ENCODE measurements around the gene AFF1. TPM values are rescaled to one million over a fixed set of nuclear protein-coding genes. Genes with fewer than 3 reads are reported as not detected.
A peak's percentile ranks its signal among the peaks of the same experiment; 100 is the strongest.

The AFF1 gene
- total and polyA plus RNA-seq, 2 of the 4 experiments (the other 2 are of a cell fraction), result 7.0 to 9.6 TPM

GRCh38 chr4:86935566-86935852, 698 bp downstream of the AFF1 start:
- Histone ChIP-seq H3K23ac (ENCODE audit: low read depth, low read length) (peak overlapping the region; percentile 95; the same call in 1 of the 2 replicates), H3K27me3 (ENCODE audit: control insufficient read depth, insufficient read depth, low read length) (no peaks in the 10 kb centered on the region), H3K4ac (ENCODE audit: low read depth, low read length) (peak overlapping the region; percentile 83), H2BK120ac (ENCODE audit: low read depth, low read length) (peak overlapping the region; percentile 82; the same call in 1 of the 2 replicates), H3K4me1 (ENCODE audit: control insufficient read depth, insufficient read depth, low read length) (peaks cover 6% of the 10 kb centered on the region), H3K9ac (ENCODE audit: low read depth, low read length) (peak overlapping the region; percentile 76), H2BK15ac (ENCODE audit: low read depth, low read length) (peak overlapping the region; percentile 42; the same call in 1 of the 3 replicates), H2AK5ac (ENCODE audit: low read depth, low read length) (peak overlapping the region; percentile 62; the same call in 1 of the 2 replicates), H4K8ac (ENCODE audit: low read depth in 2 of 2, low read length in 2 of 2) (peak overlapping the region; percentile 14 to 68; a peak in 2 of 4 replicates), H2BK20ac (ENCODE audit: low read depth, low read length) (no peak overlapping the region; the same call in 1 of the 2 replicates), H3K79me1 (ENCODE audit: low read depth in 1 of 2, low read length in 2 of 2) (peaks cover 9 to 49% of the 10 kb centered on the region in 2 experiments; a peak in 3 of 4 replicates), H3K36me3 (ENCODE audit: control insufficient read depth, insufficient read depth, low read length) (no peaks in the 10 kb centered on the region), H3K56ac (ENCODE audit: extremely low read depth, insufficient read depth, low read length) (peak overlapping the region; percentile 22; the same call in 1 of the 2 replicates), H3K14ac (replicated peaks; ENCODE audit: low read depth, low read length) (peak overlapping the region; percentile 90), H3K18ac (ENCODE audit: low read depth, low read length) (peak overlapping the region; percentile 14; the same call in 1 of the 2 replicates), H3K9me3 (ENCODE audit: control insufficient read depth, insufficient read depth, low read length) (no peaks in the 10 kb centered on the region), H4K20me1 (ENCODE audit: insufficient read depth, low read length) (peaks cover 11% of the 10 kb centered on the region; the same call in 1 of the 2 replicates), H3K4me2 (ENCODE audit: low read depth, low read length) (peak overlapping the region; percentile 77), H3K27ac (ENCODE audit: insufficient read depth, low read length) (peak overlapping the region; percentile 82), H2AK9ac (replicated peaks; ENCODE audit: low read depth, low read length, poor library complexity) (peak overlapping the region; percentile 97), H3K9me1 (ENCODE audit: insufficient read depth, low read length) (no peaks in the 10 kb centered on the region; the same call in 1 of the 2 replicates), H4K91ac (ENCODE audit: insufficient read depth, low read depth, low read length) (peak overlapping the region; percentile 3; the same call in 1 of the 2 replicates), H3K4me3 (ENCODE audit: insufficient read depth, low read depth, low read length) (peak overlapping the region; percentile 80), H2BK5ac (ENCODE audit: low read depth, low read length, poor library complexity, severe bottlenecking) (peak overlapping the region; percentile 86), H2AFZ (replicated peaks; ENCODE audit: low read length, poor library complexity) (peak overlapping the region; percentile 97), H4K5ac (ENCODE audit: low read depth, low read length) (peak overlapping the region; percentile 44; the same call in 1 of the 2 replicates)
- no TSS peak for BruUV-seq (replicated peaks)
- POLR2A ChIA-PET (ENCODE audit: unreplicated experiment), result no interaction called here
- peak; percentile 2 for ATAC-seq (ENCODE audit: low read depth)
- dilution Hi-C loops (cut with HindIII; ENCODE audit: low sequenced_read_pairs, unreplicated experiment) (no loop called here), intact Hi-C loops (cut with micrococcal nuclease) (loop anchor here (1.0 kb wide), 1 partner anchor 71 kb away; no protein-coding TSS in a partner anchor), in situ Hi-C loops (cut with MboI; ENCODE audit: low sequenced_read_pairs) (no loop called here)
- no peak for DNase-seq
- peak; percentile 14; the same call in 1 of the 2 replicates for TF ChIP-seq MXI1 (IDR thresholded peaks at IDR 0.05; ENCODE audit: borderline replicate concordance, low read depth, low read length)
- peak; percentile 87 for TF ChIP-seq CEBPB (IDR thresholded peaks at IDR 0.05; ENCODE audit: low read depth, low read length)
- no peak for TF ChIP-seq RFX5 (IDR thresholded peaks at IDR 0.05; ENCODE audit: low read depth, low read length)
- no CpG with 5 or more reads among the region's 16 CpGs for WGBS, 2 experiments (ENCODE audit: extremely low coverage in 2 of 2, insufficient read length in 1 of 2)
- CTCF ChIA-PET, result interaction anchor here (3.9 kb wide), 1 partner anchor 13 kb away, joined by 14 read pairs; no protein-coding TSS in a partner anchor

Measured in IMR-90 (cell line).